IMR-90 (cell line): Measurements from ENCODE around the gene ZBTB38. TPM values are rescaled to one million over a fixed set of nuclear protein-coding genes. Genes with fewer than 3 reads are reported as not detected.

Source experiments
- ATAC-seq: fragments of 200-7000 bp; cut with Tn5 transposase; 2 replicates; pipeline ENCODE4 v1.9.1; 2020; ENCODE audit warnings: low read depth, mild to moderate bottlenecking, moderate library complexity
- BruUV-seq: library from RNA; stranded (reverse); fragments of 400-500 nt; replicated peaks from 2 replicates; lab custom pipeline; 2021; lab: Mats Ljungman, UMichigan
- CTCF ChIA-PET: fragments of 300-600 bp; formaldehyde crosslinking; extraction: SDS; loops from one replicate; lab custom pipeline; 2021; ENCODE audit warnings: antibody characterized with exemption; lab: Yijun Ruan, JAX
- POLR2A ChIA-PET: fragments of 300-600 bp; sonication (Branson Sonifier 250); formaldehyde crosslinking; loops from one replicate; lab custom pipeline; 2022; ENCODE audit warnings: antibody characterized with exemption; ENCODE audit not compliant: unreplicated experiment; lab: Charles Lee
- DNase-seq: peaks from one replicate; pipeline ENCODE4 v3.0.0; 2013
- H2AFZ ChIP-seq: replicated peaks from 2 replicates; pipeline ENCODE3; 2013; ENCODE audit warnings: low read length, mild to moderate bottlenecking; ENCODE audit not compliant: poor library complexity
- H2AK5ac ChIP-seq: 2 replicates; pipeline ENCODE4 v1.6.1; 2013; ENCODE audit warnings: low read depth, low read length, inconsistent platforms
- H2AK9ac ChIP-seq: replicated peaks from 2 replicates; pipeline ENCODE3; 2013; ENCODE audit warnings: mild to moderate bottlenecking, low read depth, low read length, moderate library complexity; ENCODE audit not compliant: poor library complexity
- H2BK120ac ChIP-seq: 2 replicates; pipeline ENCODE4 v1.6.1; 2013; ENCODE audit warnings: low read depth, low read length, inconsistent platforms
- H2BK15ac ChIP-seq: 3 replicates; pipeline ENCODE4 v1.6.1; 2013; ENCODE audit warnings: low read depth, low read length, inconsistent platforms
- H2BK20ac ChIP-seq: 2 replicates; pipeline ENCODE4 v1.6.1; 2013; ENCODE audit warnings: low read depth, mild to moderate bottlenecking, inconsistent platforms, low read length, moderate library complexity
- H2BK5ac ChIP-seq: 2 replicates; pipeline ENCODE4 v1.6.1; 2013; ENCODE audit warnings: mild to moderate bottlenecking, low read depth, low read length, inconsistent platforms; ENCODE audit not compliant: poor library complexity, severe bottlenecking
- H3K14ac ChIP-seq: replicated peaks from 2 replicates; pipeline ENCODE4 v1.6.1; 2013; ENCODE audit warnings: low read depth, low read length, inconsistent platforms
- H3K18ac ChIP-seq: 2 replicates; pipeline ENCODE4 v1.6.1; 2013; ENCODE audit warnings: low read depth, low read length, control low read depth
- H3K23ac ChIP-seq: 2 replicates; pipeline ENCODE4 v1.6.1; 2013; ENCODE audit warnings: low read depth, low read length, inconsistent platforms
- H3K27ac ChIP-seq: 2 replicates; pipeline ENCODE4 v1.5.1; 2013; ENCODE audit warnings: mild to moderate bottlenecking, control low read depth, low read length; ENCODE audit not compliant: insufficient read depth
- H3K27me3 ChIP-seq: 2 replicates; pipeline ENCODE4 v1.6.1; 2013; ENCODE audit warnings: low read length; ENCODE audit not compliant: control insufficient read depth, insufficient read depth
- H3K36me3 ChIP-seq: 2 replicates; pipeline ENCODE4 v1.6.1; 2013; ENCODE audit warnings: low read length, mixed read lengths; ENCODE audit not compliant: control insufficient read depth, insufficient read depth
- H3K4ac ChIP-seq: 2 replicates; pipeline ENCODE4 v1.6.1; 2013; ENCODE audit warnings: low read depth, low read length, inconsistent platforms
- H3K4me1 ChIP-seq: 2 replicates; pipeline ENCODE4 v1.6.1; 2013; ENCODE audit warnings: low read length, mixed read lengths; ENCODE audit not compliant: control insufficient read depth, insufficient read depth
- H3K4me2 ChIP-seq: 2 replicates; pipeline ENCODE4 v1.6.1; 2013; ENCODE audit warnings: low read depth, mild to moderate bottlenecking, control low read depth, low read length, moderate library complexity
- H3K4me3 ChIP-seq: 2 replicates; pipeline ENCODE4 v1.5.1; 2013; ENCODE audit warnings: low read depth, mild to moderate bottlenecking, control low read depth, low read length, moderate library complexity; ENCODE audit not compliant: insufficient read depth
- H3K56ac ChIP-seq: 2 replicates; pipeline ENCODE4 v1.6.1; 2013; ENCODE audit warnings: low read length, inconsistent platforms; ENCODE audit not compliant: insufficient read depth; ENCODE audit errors: extremely low read depth
- H3K79me1 ChIP-seq, 2 experiments: 2 replicates each; pipeline ENCODE4 v1.6.1; 2013; ENCODE audit warnings: low read length in 2 of 2, inconsistent platforms in 1 of 2, low read depth in 1 of 2
- H3K9ac ChIP-seq: 2 replicates; pipeline ENCODE4 v1.6.1; 2013; ENCODE audit warnings: low read depth, low read length, control low read depth
- H3K9me1 ChIP-seq: 2 replicates; pipeline ENCODE4 v1.6.1; 2013; ENCODE audit warnings: low read length, inconsistent platforms; ENCODE audit not compliant: insufficient read depth
- H3K9me3 ChIP-seq: 2 replicates; pipeline ENCODE4 v1.6.1; 2013; ENCODE audit warnings: low read length; ENCODE audit not compliant: control insufficient read depth, insufficient read depth
- H4K20me1 ChIP-seq: 2 replicates; pipeline ENCODE4 v1.6.1; 2013; ENCODE audit warnings: low read length, inconsistent platforms; ENCODE audit not compliant: insufficient read depth
- H4K5ac ChIP-seq: 2 replicates; pipeline ENCODE4 v1.6.1; 2013; ENCODE audit warnings: mild to moderate bottlenecking, low read depth, low read length, control low read depth
- H4K8ac ChIP-seq, 2 experiments: 2 replicates each; pipeline ENCODE4 v1.6.1; 2013; ENCODE audit warnings: low read depth in 2 of 2, low read length in 2 of 2, control low read depth in 1 of 2, inconsistent platforms in 1 of 2
- H4K91ac ChIP-seq: 2 replicates; pipeline ENCODE4 v1.6.1; 2013; ENCODE audit warnings: low read depth, low read length, inconsistent platforms; ENCODE audit not compliant: insufficient read depth
- RAD21 ChIP-seq: IDR thresholded peaks from 2 replicates; pipeline ENCODE4 v1.6.1; 2012; ENCODE audit warnings: low read length, improper control_type of control experiment
- WGBS, 2 experiments: methylation state at CpG; one replicate each; pipeline versions ENCODE4 v1.1.5 to v1.1.7; 2013; ENCODE audit warnings: missing lambda C conversion rate in 2 of 2; ENCODE audit not compliant: insufficient read length in 1 of 2; ENCODE audit errors: extremely low coverage in 2 of 2; 5-methylcytosine and 5-hydroxymethylcytosine counted together
- dilution Hi-C: fragments of 300-500 bp; cut with HindIII; formaldehyde crosslinking; loops from one replicate; pipeline ENCODE4 v1.14.3; 2018; ENCODE audit warnings: low sequenced_read_pairs; ENCODE audit not compliant: unreplicated experiment
- in situ Hi-C: fragments of 300-500 bp; cut with MboI; formaldehyde crosslinking; loops from 3 replicates; pipeline ENCODE4 v1.14.3; 2019; ENCODE audit warnings: low sequenced_read_pairs, inconsistent platforms, mixed read lengths
- intact Hi-C: fragments of 100-400 bp; cut with micrococcal nuclease; formaldehyde crosslinking; loops from 2 replicates; pipeline ENCODE4 v1.10.0; 2022
- polyA plus RNA-seq, 3 experiments: library from polyadenylated mRNA; depleted of rRNA; stranded (reverse); fragments of >200 nt; gene quantifications; 2 replicates each; pipeline ENCODE4 v1.2.3, GENCODE V29; 2012; ENCODE audit warnings: low replicate concordance in 1 of 3
- total RNA-seq: library from RNA; depleted of rRNA; stranded (reverse); fragments of >200 nt; gene quantifications from 2 replicates; pipeline ENCODE4 v1.2.3, GENCODE V29; 2012

ZBTB38 gene
- total and polyA plus RNA-seq, 2 of the 4 experiments (the other 2 are of a cell fraction): 44.9 to 274 TPM

GRCh38 chr3:141355242-141355641, 13.1 kb upstream of the ZBTB38 start:
- Histone ChIP-seq H2AK9ac (no peak overlapping the region), H3K18ac (no peak overlapping the region), H3K9ac (no peak overlapping the region), H2BK20ac (peak overlapping the region; percentile 34; the same call in 1 of the 2 replicates), H2AK5ac (no peak overlapping the region), H3K56ac (no peak overlapping the region), H3K27ac (no peak overlapping the region), H4K91ac (peak overlapping the region; percentile 34; the same call in 1 of the 2 replicates), H3K9me3 (no peaks in the 10 kb centered on the region), H3K4me3 (no peak overlapping the region), H2BK5ac (no peak overlapping the region), H2AFZ (no peak overlapping the region), H3K4ac (no peak overlapping the region), H3K27me3 (no peaks in the 10 kb centered on the region), H3K9me1 (peaks cover 3% of the 10 kb centered on the region; the same call in 1 of the 2 replicates), H3K36me3 (no peaks in the 10 kb centered on the region), H3K4me2 (no peak overlapping the region), H4K20me1 (no peaks in the 10 kb centered on the region), H2BK120ac (peak overlapping the region; percentile 50; the same call in 1 of the 2 replicates), H3K14ac (no peak overlapping the region), H4K5ac (no peak overlapping the region), H3K23ac (no peak overlapping the region), H3K79me1 (no peaks in the 10 kb centered on the region), H4K8ac (no peak overlapping the region; a peak in 1 of 4 replicates), H3K4me1 (peaks cover 9% of the 10 kb centered on the region), H2BK15ac (no peak overlapping the region; the same call in 2 of the 3 replicates)
- BruUV-seq: no TSS peak
- TF ChIP-seq RAD21: no peak
- dilution Hi-C loops (no loop called here), in situ Hi-C loops (loop anchor here (5.0 kb wide), 1 partner anchor 97 kb away; no protein-coding TSS in a partner anchor), intact Hi-C loops (no loop called here)
- DNase-seq: no peak
- ChIA-PET POLR2A (no interaction called here), CTCF (no interaction called here)
- ATAC-seq: no peak
- WGBS, 2 experiments: 64% methylated on average over 2 of the region's 6 CpGs; no CpG with 5 or more reads in 1 of the 2 experiments
